Measurements from ENCODE around the gene GIGYF2.

Gene GIGYF2

GRCh38 chr2:232776435-232776834, 79.3 kb downstream of the GIGYF2 start, which contains the start of gene KCNJ13:
KCNJ13 (minus strand) TSS chr2:232776565; CDS start chr2:232771362, 5,203 bp downstream.
- no peak within 1 kb of the TSS for H3K27ac ChIP-seq (ENCODE audit: low read length)
- WGBS (ENCODE audit: insufficient coverage, insufficient read length): no CpG with 5 or more reads among the region's 1 CpG

GRCh38 chr2:232777276-232777675, 80.1 kb downstream of the GIGYF2 start:
- no peaks in the 10 kb centered on the region for H3K9me3 ChIP-seq (ENCODE audit: control insufficient read depth, insufficient read depth, low read length)
- no peaks in the 10 kb centered on the region for H3K36me3 ChIP-seq (ENCODE audit: control insufficient read depth, insufficient read depth, low read length)
- H3K4me3 ChIP-seq (ENCODE audit: low read length): no peak overlapping the region
- no peaks in the 10 kb centered on the region for H3K27me3 ChIP-seq (ENCODE audit: control insufficient read depth, insufficient read depth, low read length)
- H3K27ac ChIP-seq (ENCODE audit: low read length): no peak overlapping the region
- no peak for DNase-seq (ENCODE audit: low read depth, low spot score)
- WGBS (ENCODE audit: insufficient coverage, insufficient read length): no CpG with 5 or more reads among the region's 5 CpGs
- no peaks in the 10 kb centered on the region for H3K4me1 ChIP-seq (ENCODE audit: control insufficient read depth, insufficient read depth, low read length)

More at GRCh38 chr2:232776435-232776834, 79.3 kb downstream of the GIGYF2 start, which contains the start of gene KCNJ13:
- Histone ChIP-seq H3K27me3 (ENCODE audit: control insufficient read depth, insufficient read depth, low read length) (no peaks in the 10 kb centered on the region), H3K4me3 (ENCODE audit: low read length) (no peak within 1 kb of the TSS), H3K9me3 (ENCODE audit: control insufficient read depth, insufficient read depth, low read length) (no peaks in the 10 kb centered on the region), H3K4me1 (ENCODE audit: control insufficient read depth, insufficient read depth, low read length) (no peaks in the 10 kb centered on the region), H3K36me3 (ENCODE audit: control insufficient read depth, insufficient read depth, low read length) (no peaks in the 10 kb centered on the region)
- no peak for DNase-seq (ENCODE audit: low read depth, low spot score)

GRCh38 chr2:232779465-232779864, 82.3 kb downstream of the GIGYF2 start:
- no peak for DNase-seq (ENCODE audit: low read depth, low spot score)
- H3K27me3 ChIP-seq (ENCODE audit: control insufficient read depth, insufficient read depth, low read length): no peaks in the 10 kb centered on the region
- WGBS (ENCODE audit: insufficient coverage, insufficient read length): no CpG with 5 or more reads among the region's 3 CpGs
- H3K4me1 ChIP-seq (ENCODE audit: control insufficient read depth, insufficient read depth, low read length): no peaks in the 10 kb centered on the region
- H3K36me3 ChIP-seq (ENCODE audit: control insufficient read depth, insufficient read depth, low read length): no peaks in the 10 kb centered on the region
- H3K27ac ChIP-seq (ENCODE audit: low read length): no peak overlapping the region
- H3K4me3 ChIP-seq (ENCODE audit: low read length): no peak overlapping the region
- no peaks in the 10 kb centered on the region for H3K9me3 ChIP-seq (ENCODE audit: control insufficient read depth, insufficient read depth, low read length)

- Histone ChIP-seq H3K9me3 (ENCODE audit: control insufficient read depth, insufficient read depth, low read length) (no peaks in the 10 kb centered on the region), H3K4me1 (ENCODE audit: control insufficient read depth, insufficient read depth, low read length) (no peaks in the 10 kb centered on the region), H3K36me3 (ENCODE audit: control insufficient read depth, insufficient read depth, low read length) (no peaks in the 10 kb centered on the region), H3K27ac (ENCODE audit: low read length) (no peak overlapping the region), H3K4me3 (ENCODE audit: low read length) (no peak overlapping the region), H3K27me3 (ENCODE audit: control insufficient read depth, insufficient read depth, low read length) (no peaks in the 10 kb centered on the region)
- DNase-seq (ENCODE audit: low read depth, low spot score): no peak
- WGBS (ENCODE audit: insufficient coverage, insufficient read length): no CpG with 5 or more reads among the region's 1 CpG
These were observed 82.8 kb downstream of the GIGYF2 start for GRCh38 chr2:232779934-232780333.

- Histone ChIP-seq H3K36me3 (ENCODE audit: control insufficient read depth, insufficient read depth, low read length) (no peaks in the 10 kb centered on the region), H3K27ac (ENCODE audit: low read length) (no peak overlapping the region), H3K27me3 (ENCODE audit: control insufficient read depth, insufficient read depth, low read length) (no peaks in the 10 kb centered on the region), H3K4me3 (ENCODE audit: low read length) (no peak overlapping the region), H3K9me3 (ENCODE audit: control insufficient read depth, insufficient read depth, low read length) (no peaks in the 10 kb centered on the region), H3K4me1 (ENCODE audit: control insufficient read depth, insufficient read depth, low read length) (no peaks in the 10 kb centered on the region)
- DNase-seq (ENCODE audit: low read depth, low spot score): no peak
These were observed 84.6 kb downstream of the GIGYF2 start for GRCh38 chr2:232781765-232782164.

GRCh38 chr2:232783278-232783677, 86.1 kb downstream of the GIGYF2 start:
- DNase-seq (ENCODE audit: low read depth, low spot score): no peak
- no peak overlapping the region for H3K27ac ChIP-seq (ENCODE audit: low read length)
- no peaks in the 10 kb centered on the region for H3K4me1 ChIP-seq (ENCODE audit: control insufficient read depth, insufficient read depth, low read length)
- H3K36me3 ChIP-seq (ENCODE audit: control insufficient read depth, insufficient read depth, low read length): no peaks in the 10 kb centered on the region; the same call in 1 of the 2 replicates
- H3K4me3 ChIP-seq (ENCODE audit: low read length): no peak overlapping the region
- no peaks in the 10 kb centered on the region for H3K27me3 ChIP-seq (ENCODE audit: control insufficient read depth, insufficient read depth, low read length)
- H3K9me3 ChIP-seq (ENCODE audit: control insufficient read depth, insufficient read depth, low read length): no peaks in the 10 kb centered on the region

- DNase-seq (ENCODE audit: low read depth, low spot score): no peak
- H3K27ac ChIP-seq (ENCODE audit: low read length): no peak overlapping the region
- no peaks in the 10 kb centered on the region for H3K4me1 ChIP-seq (ENCODE audit: control insufficient read depth, insufficient read depth, low read length)
- no peak overlapping the region for H3K4me3 ChIP-seq (ENCODE audit: low read length)
- H3K9me3 ChIP-seq (ENCODE audit: control insufficient read depth, insufficient read depth, low read length): no peaks in the 10 kb centered on the region
- peaks cover 12% of the 10 kb centered on the region; the same call in 1 of the 2 replicates for H3K36me3 ChIP-seq (ENCODE audit: control insufficient read depth, insufficient read depth, low read length)
- H3K27me3 ChIP-seq (ENCODE audit: control insufficient read depth, insufficient read depth, low read length): no peaks in the 10 kb centered on the region
These were observed 90.7 kb downstream of the GIGYF2 start for GRCh38 chr2:232787806-232788205.

- no peak for DNase-seq (ENCODE audit: low read depth, low spot score)
- no peaks in the 10 kb centered on the region for H3K27me3 ChIP-seq (ENCODE audit: control insufficient read depth, insufficient read depth, low read length)
- peaks cover 12% of the 10 kb centered on the region; the same call in 1 of the 2 replicates for H3K36me3 ChIP-seq (ENCODE audit: control insufficient read depth, insufficient read depth, low read length)
- H3K4me1 ChIP-seq (ENCODE audit: control insufficient read depth, insufficient read depth, low read length): no peaks in the 10 kb centered on the region
- no peak overlapping the region for H3K27ac ChIP-seq (ENCODE audit: low read length)
- no CpG with 5 or more reads among the region's 4 CpGs for WGBS (ENCODE audit: insufficient coverage, insufficient read length)
- H3K4me3 ChIP-seq (ENCODE audit: low read length): no peak overlapping the region
- no peaks in the 10 kb centered on the region for H3K9me3 ChIP-seq (ENCODE audit: control insufficient read depth, insufficient read depth, low read length)
These were observed 92.0 kb downstream of the GIGYF2 start for GRCh38 chr2:232789082-232789481.

- no CpG with 5 or more reads among the region's 4 CpGs for WGBS (ENCODE audit: insufficient coverage, insufficient read length)
- H3K4me1 ChIP-seq (ENCODE audit: control insufficient read depth, insufficient read depth, low read length): no peaks in the 10 kb centered on the region
- DNase-seq (ENCODE audit: low read depth, low spot score): no peak
- H3K4me3 ChIP-seq (ENCODE audit: low read length): no peak overlapping the region
- H3K27ac ChIP-seq (ENCODE audit: low read length): no peak overlapping the region
- H3K36me3 ChIP-seq (ENCODE audit: control insufficient read depth, insufficient read depth, low read length): peaks cover 16% of the 10 kb centered on the region; the same call in 1 of the 2 replicates
- H3K27me3 ChIP-seq (ENCODE audit: control insufficient read depth, insufficient read depth, low read length): no peaks in the 10 kb centered on the region; the same call in 1 of the 2 replicates
- H3K9me3 ChIP-seq (ENCODE audit: control insufficient read depth, insufficient read depth, low read length): no peaks in the 10 kb centered on the region
These were observed 94.4 kb downstream of the GIGYF2 start for GRCh38 chr2:232791518-232791917.

GRCh38 chr2:232793271-232793670, 96.1 kb downstream of the GIGYF2 start:
- Histone ChIP-seq H3K36me3 (ENCODE audit: control insufficient read depth, insufficient read depth, low read length) (peaks cover 16% of the 10 kb centered on the region; the same call in 1 of the 2 replicates), H3K9me3 (ENCODE audit: control insufficient read depth, insufficient read depth, low read length) (no peaks in the 10 kb centered on the region), H3K27me3 (ENCODE audit: control insufficient read depth, insufficient read depth, low read length) (no peaks in the 10 kb centered on the region; the same call in 1 of the 2 replicates), H3K27ac (ENCODE audit: low read length) (no peak overlapping the region), H3K4me3 (ENCODE audit: low read length) (no peak overlapping the region), H3K4me1 (ENCODE audit: control insufficient read depth, insufficient read depth, low read length) (no peaks in the 10 kb centered on the region)
- no peak for DNase-seq (ENCODE audit: low read depth, low spot score)
- WGBS (ENCODE audit: insufficient coverage, insufficient read length): 100% methylated on average over 2 of the region's 4 CpGs

GRCh38 chr2:232794981-232795380, 97.8 kb downstream of the GIGYF2 start:
- DNase-seq (ENCODE audit: low read depth, low spot score): no peak
- peaks cover 16% of the 10 kb centered on the region; the same call in 1 of the 2 replicates for H3K36me3 ChIP-seq (ENCODE audit: control insufficient read depth, insufficient read depth, low read length)
- H3K4me3 ChIP-seq (ENCODE audit: low read length): no peak overlapping the region
- no peaks in the 10 kb centered on the region for H3K9me3 ChIP-seq (ENCODE audit: control insufficient read depth, insufficient read depth, low read length)
- no CpG with 5 or more reads among the region's 1 CpG for WGBS (ENCODE audit: insufficient coverage, insufficient read length)
- no peak overlapping the region for H3K27ac ChIP-seq (ENCODE audit: low read length)
- no peaks in the 10 kb centered on the region; the same call in 1 of the 2 replicates for H3K27me3 ChIP-seq (ENCODE audit: control insufficient read depth, insufficient read depth, low read length)
- H3K4me1 ChIP-seq (ENCODE audit: control insufficient read depth, insufficient read depth, low read length): no peaks in the 10 kb centered on the region

Measured in iPS DF 6.9 (cell line).